ENCODE data around the gene TYRO3.

TYRO3 gene
- 0.69 to 3.9 (median 2.0) reads per million in 18 experiments for total RNA-seq

DNA sequence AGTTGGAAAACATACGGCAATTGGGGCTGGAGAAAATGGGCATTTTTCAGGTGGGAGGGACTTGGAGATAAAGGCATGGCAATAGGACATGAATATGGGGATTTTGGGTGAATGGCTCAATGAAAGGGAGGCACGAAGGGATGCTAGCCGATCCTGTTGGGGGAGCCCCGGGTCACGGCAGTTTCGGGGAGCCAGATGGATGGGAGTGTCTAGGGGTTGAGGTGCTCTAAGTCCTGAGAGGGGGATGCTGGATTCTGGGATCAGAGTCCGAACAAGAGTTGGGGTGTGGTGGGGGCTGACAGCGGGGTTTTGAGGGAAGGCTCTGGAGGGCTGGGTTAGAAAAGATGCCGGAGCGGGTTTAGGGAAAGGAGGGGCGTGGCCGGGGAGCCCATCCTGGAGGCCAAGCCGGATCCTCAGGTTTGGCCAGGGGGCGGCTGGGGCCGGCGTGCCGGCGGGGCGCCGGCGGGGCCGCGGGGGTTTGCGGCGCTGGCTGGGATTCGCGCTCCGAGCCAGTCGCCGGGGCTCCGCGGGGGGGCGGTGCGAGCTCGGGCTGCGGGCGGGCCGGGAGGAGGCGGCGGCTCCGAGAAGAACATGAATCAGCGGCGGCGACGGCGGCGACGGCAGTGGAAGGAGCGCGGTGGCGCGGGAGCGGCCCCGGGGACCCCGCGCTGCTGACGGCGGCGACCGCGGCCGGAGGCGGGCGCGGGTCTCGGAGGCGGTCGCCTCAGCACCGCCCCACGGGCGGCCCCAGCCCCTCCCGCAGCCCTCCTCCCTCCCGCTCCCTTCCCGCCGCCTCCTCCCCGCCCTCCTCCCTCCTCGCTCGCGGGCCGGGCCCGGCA lies at the start of gene TYRO3:
Gene TYRO3 (plus strand): TSS at position 813 of the 839 bp plus-strand sequence. CDS start 46 bp downstream, outside the sequence.
- DNase-seq, result peak in 1 of 2 donors; percentile 43

DNA sequence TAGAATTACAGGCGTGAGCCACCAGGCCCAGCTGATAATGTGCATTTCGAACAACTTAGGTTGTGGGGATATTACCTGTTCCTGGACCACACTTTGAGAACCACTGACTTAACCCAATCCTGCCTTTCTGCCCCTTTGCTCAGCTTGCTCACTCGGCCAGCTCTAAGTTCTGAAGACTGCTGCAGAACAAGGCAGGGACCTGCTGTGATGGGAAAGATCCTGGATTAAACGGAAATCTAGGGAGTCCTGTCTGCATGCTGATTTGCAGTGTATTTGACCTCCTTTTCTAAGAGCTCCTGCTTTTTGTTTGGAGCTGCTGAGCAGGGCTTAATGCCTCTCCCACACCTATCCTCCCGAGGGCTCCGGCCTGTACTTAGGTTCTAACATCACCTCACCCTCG lies 48.3 kb upstream of the TYRO3 start:
- no peak for DNase-seq

DNA sequence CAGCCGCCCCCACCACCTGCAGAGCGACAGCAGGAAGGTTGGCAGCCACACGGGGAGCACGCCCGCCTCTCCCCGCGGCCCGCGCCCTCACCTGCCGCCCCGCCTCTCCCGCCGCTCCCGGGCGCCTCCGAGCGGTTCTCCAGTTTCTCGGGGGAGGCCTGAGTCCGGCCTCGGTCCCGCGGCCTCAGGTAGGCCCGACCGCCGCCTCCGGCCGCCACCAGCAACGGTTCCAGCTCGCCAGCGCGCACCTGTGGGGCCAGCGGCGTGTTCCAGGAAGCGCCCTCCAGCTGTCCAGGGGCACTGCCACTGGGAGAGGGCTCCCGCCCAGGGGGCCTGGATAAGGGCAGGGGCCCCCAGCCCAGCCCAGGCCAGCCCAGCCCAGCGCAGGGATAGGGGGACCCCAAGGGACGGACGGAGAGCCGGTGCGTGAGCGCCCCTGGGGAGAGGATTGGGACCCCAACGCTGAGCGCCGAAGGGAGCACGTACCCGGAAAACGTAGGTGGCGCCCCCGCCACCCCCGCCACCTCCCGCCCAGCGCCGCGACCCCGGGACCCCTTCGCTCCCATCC lies 47.6 kb upstream of the TYRO3 start:
- no peak for DNase-seq

DNA sequence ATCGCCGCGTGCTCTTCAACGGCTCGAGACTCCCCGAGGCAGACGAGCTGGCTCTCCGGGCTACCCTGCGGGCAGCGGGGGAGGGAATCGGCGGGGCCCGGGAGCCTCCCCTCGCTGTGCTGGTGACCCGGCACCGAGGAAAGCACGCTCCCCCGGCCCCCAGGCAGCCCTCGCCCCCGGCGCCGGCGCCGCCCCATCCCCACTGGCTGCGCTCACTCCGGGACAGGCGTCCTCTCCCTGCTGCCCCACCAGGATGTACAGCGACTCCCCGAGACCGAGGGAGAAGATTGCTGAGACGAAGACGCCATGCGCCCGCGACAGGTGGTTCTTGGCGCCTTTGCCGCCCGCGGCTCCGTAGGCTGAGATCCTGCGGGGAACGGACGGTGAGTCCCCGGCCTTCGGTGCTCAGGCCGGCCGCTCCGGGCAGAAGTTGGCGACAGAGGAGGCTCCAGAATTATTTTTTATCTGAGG lies 47.1 kb upstream of the TYRO3 start:
- DNase-seq, result no peak

DNA sequence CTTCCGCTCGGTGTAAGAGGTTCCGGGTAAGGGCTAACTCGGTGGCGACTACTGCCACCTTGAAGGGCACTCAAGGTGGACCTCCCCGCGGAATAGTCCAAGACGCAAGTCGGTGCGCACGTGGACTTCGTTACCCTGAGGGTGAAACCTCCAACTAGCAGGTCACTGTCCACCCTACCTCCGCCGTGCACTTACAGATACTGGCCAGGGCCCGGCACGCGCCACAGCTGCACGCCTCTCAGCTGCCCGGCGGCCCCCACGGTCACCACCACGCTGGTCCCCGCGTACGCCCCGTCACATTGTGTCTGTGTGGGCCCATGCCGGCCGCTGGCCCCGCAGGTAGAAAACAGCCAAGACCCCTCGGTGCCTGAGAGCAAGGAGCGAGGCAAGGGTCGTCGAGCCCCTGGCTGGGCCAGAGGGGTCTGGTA lies 46.5 kb upstream of the TYRO3 start:
- DNase-seq, result no peak

DNA sequence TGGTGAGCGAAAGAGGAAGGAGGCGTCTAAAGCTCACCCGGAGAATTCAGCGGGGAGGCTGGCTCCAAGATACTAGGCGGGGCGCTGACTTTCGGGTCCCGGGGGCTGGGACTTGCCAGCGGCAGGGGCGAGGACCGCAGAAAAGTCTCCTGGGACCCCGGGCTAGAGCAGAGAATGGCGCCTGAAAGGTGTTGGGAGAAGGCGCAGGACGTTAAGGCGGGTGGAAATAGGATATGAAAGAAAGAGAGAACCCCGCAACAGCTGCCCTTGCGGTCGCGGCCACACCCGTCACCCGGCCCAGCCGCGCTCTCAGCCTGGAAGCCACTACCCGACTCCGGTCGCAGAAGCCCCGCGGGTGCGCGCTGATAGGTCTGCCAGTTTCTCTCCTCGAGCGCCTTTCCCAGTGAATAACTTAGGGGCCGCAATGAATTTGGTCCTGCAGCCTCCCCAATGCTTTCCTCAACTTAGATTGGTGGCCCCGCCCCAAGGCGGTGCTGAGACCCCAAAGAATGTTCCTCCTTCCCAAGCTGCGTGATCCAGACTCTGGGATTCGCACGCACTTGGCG lies 46.0 kb upstream of the TYRO3 start:
- peak in 1 of 2 donors; percentile 8 for DNase-seq

DNA sequence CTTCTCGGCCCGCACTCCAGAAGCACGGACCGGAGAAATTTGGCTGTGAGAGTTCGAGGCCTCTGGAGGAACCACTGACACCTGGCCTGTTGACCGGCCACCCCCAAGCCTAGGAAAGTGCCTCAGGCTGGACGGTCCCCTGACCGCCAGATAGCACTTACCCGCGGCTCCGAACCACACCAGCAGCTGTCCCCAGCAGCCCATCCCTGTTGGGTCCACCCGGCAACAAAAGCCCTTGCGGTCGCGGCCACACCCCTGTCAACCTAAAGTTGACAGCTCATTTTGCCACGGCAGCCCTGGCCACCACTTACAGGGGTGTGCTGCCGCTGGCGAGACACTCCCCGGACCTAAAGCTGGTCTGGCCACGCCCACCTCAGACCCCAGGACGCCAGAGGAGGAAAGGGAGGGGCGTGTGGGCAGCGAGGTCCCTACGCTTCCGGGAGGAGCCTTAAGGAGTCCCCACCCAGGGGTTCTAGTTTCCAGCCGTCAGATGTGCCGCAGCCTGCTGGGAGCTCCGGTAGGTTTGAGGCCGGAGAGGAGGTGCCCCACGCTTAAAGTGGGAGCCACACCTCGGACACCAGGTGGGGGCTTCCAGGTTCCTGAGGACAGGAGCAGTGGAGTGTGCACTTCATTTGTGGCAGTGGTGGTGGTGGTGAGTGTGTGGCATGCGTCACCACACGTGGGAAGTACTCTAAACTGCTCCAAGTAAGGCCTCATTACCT lies 45.3 kb upstream of the TYRO3 start, which contains the start of gene LTK:
Gene LTK (minus strand): TSS at position 322 of the 722 bp plus-strand sequence. CDS start 118 bp downstream, at position 204.
- DNase-seq, result no peak

DNA sequence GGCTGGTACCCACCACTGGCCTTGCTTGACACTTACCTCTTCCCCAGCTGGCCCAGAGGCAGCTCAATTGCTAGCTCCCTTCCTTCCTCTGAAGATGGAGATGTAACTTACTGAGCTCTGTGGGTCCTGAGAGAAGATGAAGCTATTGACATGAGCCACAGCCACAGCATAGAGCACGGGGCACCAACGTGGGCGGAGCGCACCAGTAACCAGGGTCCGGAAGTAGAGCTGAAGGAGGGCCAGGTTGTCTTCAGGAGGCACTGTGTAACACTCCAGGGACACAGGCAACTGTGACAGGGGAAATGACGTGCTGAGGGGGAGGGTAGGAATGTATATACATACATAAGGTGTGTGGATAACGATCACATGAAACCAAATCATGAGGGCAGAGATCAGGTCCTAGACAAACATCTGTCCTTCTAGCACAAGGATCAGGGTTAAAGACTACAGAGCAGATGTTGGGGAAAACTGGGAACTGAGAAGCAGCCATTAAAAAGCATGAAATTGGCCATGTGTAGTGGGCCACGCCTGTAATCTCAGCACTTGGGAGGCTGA lies 41.0 kb upstream of the TYRO3 start:
- DNase-seq, result no peak

DNA sequence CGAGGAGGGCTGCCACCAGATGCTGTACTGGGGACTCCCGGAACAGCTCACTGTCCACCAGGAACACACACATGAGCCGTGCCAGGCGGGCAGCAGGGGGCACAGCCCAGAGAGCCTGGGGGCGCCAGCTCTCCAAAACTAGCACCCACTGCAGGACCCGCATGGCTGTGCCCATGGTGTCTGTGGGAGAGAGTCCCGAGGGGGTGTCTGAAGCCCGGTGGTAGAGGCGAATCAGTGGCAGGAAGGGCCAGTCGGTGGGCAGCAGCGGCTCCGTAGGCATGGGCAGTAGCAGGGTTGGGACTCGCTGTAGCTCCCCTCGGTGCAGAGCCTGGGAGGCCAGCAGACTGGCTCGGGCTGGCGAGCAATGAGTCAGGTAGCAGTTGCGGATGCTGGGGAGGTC lies 38.4 kb upstream of the TYRO3 start:
- no peak for DNase-seq

DNA sequence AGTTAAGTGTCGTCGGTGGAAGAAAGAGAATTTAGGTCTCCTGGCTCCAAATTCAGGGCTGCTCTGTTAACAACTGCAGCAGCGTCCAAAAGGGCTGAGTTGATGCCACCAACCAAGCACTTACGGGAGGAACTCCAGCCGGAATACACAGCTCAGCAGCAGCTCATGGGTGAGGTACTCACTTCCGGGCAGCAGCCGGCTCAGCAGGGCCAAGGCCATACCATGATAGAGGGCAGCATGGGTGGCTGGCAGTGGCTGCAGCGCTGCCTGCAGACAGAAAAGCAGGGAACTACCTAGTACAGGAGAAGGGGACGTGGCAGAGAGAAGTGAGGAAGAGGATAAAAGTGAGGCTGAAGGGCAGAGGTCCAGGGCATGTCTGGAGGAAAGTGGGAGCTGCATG lies 37.4 kb upstream of the TYRO3 start:
- no peak for DNase-seq

DNA sequence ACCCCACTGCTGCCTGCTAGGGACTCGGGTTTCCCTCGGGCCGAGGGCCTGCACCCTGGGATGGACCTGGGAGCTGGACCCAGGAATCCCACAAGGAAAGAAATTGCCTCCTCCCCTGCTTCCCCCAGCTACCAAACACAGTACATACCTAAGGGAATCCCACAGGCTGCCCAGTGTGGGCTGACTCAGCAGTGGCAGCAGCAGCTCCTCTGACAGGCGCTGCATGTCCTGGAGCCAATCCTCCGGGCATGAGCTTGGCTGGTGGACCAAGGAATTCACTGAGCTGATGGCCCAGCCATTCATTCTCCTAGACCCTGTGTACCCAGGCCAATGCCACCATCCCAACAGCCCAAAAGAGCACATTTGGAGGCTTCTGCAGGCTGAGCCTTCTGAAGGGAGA lies 35.9 kb upstream of the TYRO3 start:
- DNase-seq, result no peak

DNA sequence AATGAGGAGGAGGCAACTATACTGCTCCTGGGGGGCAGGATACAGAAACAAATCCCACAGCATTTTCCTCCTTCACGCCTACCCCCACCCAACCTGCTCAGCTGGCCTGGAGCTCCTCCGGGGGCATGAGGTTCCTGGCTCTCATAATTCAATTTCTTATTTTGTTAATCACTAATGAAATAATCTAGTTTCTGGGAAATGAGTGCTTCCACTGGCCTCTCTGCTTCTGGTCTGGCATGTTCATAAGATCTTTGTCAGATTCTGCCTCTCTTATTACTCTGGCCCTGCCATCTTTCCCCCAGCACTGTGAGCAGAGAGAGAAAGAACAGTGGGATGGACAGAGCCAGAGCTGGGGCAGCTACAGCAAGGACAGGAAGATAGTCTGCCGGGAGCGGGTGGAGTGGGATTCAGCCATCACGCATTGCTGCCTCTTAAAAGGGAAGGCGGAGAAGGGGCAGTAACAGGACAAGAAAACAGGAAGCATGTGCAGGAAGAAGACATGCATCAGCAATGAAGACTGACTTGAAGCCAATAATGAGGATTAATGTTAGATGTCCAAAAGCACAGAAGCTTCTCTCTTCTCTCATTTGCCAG lies 28.6 kb upstream of the TYRO3 start:
- DNase-seq, result peak; percentile 22 to 30

DNA sequence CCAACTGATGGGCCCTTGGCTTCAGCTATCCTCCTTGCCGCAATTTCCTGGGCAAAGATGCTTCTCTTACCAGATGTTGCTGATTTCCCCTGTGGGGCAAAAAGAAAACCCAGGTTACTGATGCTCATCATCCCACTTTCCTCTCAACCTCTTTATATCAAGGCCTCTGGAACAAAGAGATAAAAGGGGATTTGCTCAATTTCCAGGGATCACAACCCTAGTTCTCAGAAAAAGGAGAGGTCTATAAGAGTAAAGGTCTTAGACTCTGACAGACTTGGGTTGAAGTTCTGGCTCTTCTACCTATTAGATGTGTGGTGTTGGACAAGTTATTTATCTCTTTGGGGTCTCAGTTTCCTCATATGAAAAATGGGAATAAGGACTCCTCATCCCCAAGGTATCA lies 23.5 kb upstream of the TYRO3 start:
- DNase-seq, result no peak

DNA sequence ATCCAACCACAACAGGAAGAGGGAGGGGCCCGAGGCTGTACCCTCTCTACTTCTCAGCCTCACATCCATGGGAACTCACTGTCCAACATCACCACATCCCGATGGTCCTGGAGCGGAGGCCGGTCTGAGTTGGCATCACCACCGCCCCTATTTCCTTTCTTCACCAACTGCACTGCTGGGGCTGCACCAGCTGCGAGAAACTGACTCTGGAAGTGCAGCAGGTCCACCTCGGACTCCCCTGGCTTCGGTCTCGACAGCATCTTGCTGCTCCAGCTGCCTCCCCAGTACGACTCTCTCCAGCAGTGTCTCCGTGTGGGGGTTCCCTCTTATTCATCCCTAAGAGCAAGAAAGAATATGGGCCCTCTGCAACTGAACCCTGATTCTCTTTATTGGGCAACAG lies 22.1 kb upstream of the TYRO3 start:
- DNase-seq, result no peak

DNA sequence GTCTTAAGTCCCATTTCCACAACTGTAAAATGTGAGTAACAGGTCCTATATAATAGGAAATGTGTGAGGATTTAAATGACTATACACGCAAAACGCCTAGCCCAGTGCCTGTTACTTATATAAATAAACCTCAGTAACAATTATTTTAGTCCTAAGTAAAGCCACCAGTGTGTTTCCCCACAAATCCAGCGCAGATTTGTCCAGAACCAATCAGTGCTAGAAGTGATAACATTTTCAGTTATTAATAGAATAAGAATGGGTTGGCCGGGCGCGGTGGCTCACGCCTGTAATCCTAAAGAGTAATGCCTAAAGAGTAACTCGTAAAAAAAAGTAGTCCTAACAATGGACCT lies 15.5 kb upstream of the TYRO3 start:
- peak in 1 of 2 donors; percentile 4 for DNase-seq

DNA sequence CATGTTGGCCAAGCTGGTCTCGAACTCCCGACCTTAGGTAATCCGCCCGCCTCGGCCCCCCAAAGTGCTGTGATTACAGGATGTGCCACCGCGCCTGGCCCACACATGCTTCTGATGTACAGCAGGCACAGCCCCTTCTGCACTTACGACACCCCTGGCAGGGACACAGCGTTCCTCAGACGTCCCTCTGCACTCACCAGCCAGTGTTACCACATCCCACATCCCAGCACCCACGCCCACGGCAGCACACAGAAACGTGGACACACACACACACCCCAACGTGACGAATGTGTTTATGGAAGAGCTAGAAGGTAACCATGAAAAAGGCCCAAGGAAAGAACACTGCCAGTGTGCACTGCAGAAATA lies 14.4 kb upstream of the TYRO3 start:
- peak; percentile 48 to 63 for DNase-seq

DNA sequence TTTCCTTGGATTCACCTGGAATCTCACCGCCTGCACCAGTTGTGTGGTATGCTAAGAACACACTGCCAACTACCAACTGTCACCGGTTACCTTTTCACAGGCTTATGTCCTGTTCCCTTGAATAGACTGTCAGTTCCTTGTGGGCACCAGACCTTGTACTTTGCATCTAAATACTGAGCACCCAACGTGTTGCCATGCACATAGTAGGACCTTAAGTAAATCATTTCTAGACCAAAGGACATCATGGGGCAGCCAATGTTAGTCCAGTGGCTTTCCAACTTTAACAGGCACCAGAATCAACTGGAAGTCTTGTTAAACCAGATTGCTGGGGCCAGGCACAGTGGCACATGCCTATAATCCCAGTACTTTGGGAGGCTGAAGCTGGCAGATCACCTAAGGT lies 13.8 kb upstream of the TYRO3 start:
- DNase-seq, result no peak

DNA sequence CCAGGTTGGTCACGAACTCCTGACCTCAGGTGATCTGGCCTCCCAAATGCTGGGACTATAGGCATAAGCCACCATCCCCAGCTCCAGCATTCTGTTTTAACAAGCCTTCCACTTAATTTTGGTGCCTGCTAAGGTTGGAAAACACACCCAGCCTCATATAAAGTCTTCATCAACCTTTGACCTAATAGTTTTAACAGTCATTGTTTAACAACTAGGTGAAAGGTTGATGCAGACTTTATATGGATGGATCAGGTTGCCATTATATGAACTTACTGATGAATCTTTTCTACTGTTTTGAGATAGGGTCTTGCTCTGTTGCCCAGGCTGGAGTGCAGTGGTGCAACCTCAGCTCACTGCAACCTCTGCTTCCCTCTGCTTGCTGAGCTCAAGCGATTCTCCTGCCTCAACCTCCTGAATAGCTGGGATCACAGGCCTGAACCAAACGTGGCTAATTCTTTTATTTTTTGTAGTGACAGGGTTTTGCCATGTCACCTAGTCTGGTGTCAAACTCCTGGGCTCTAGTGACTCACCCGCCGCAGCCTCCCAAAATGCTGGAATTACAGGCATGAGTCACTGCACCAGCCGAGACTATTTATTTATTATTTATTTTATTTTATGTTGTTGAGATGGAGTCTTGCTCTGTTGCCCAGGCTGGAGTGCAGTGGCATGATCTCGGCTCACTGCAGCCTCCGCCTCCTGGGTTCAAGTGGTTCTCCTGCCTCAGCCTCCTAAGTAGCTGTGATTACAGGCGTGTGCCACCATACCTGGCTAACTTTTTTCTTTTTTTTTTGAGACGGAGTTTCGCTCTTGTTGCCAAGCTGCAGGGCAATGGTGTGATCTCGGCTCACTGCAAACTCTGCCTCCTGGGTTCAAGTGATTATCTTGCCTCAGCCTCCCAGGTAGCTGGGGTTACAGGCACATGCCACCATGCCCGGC lies 11.9 kb upstream of the TYRO3 start:
- no peak for DNase-seq

DNA sequence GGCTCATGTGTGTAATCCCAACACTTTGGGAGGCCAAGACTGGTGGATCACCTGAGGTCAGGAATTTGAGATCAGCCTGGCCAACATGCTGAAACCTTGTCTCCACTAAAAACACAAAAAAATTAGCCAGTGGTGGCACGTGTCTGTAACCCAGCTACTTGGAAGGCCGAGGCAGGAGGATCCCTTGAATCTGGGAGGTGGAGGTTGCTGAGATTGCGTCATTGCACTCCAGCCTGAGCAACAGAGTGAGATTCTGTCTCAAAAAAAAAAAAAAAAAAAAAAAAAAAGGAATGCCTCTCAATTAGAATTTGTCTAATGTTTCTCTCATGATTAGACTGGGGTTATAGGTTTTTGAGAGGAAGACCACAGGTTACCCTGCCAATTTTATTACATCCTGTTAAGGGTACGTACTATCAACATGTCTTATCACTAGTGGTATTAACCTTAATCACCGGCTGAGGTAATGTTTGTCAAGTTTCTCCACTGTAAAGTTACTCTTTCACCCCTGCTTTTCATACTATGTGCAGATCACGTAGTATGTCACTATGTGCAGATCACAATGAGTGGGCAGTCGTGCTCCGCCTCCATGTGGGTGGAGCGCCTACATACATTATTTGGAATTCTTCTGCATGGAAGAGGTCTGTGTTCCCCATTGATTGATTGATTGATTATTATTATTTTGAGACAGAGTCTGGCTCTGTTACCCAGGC lies 8.8 kb upstream of the TYRO3 start:
- no peak for DNase-seq

DNA sequence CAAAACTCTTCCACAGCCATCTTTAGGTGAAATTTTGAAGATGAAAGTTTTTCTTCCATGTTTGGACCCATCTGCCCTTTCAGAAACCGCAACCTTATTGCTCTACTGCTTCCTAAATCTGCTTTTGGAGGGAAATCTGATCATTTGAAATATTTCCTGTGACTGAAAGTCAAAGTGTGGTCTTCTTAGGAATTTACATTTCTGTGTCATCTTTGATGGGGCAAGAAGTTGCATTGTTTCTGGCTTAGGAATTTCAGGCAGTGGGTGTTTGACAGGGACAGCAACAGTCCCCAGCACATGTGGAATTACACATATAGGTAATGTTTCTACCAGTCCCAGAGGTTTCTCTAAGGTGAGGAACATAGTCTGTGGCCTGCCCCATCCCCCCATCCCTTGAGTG lies 5.3 kb upstream of the TYRO3 start:
- DNase-seq, result no peak

DNA sequence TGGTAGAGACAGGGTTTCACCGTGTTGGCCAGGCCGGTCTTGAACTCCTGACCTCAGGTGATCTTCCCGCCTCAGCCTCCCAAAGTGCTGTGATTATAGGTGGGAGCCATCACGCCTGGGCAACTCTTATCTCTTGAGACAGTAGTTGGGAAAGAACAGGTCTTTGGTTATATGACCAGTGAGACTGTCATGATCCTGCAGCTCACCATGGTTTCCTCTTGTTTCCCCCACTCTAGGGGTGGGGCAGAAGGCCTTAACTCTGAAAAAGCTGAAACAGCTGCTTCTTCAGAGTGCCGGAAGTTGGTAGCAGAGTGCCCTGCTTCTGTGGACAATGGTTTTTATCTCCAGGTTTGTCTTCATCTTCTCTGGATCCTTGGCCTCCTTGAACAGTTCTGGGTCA lies 4.7 kb upstream of the TYRO3 start:
- DNase-seq, result no peak
